Natural killer cell (primary cell): Measurements from ENCODE around the gene TMEM120A. TPM values are rescaled to one million over a fixed set of nuclear protein-coding genes. Genes with fewer than 3 reads are reported as not detected.
A peak's percentile ranks its signal among the peaks of the same experiment; 100 is the strongest.

ENCODE experiments used
- ATAC-seq, 3 donors: fragments of 150-1000 bp in 2 of 3; fragments of 200-7000 bp in 1 of 3; cut with Tn5 transposase; 1 replicate in 1 of 3; 2 replicates in 2 of 3; pipeline ENCODE4 v1.10.0; 2021; ENCODE audit warnings: mild to moderate bottlenecking in 2 of 3, moderate library complexity in 2 of 3
- DNase-seq, 2 donors: peaks; one replicate each; pipeline versions ENCODE4 v3.0.0 to v3.0.0-alpha.2; 2013 to 2021; ENCODE audit warnings: mixed read lengths in 1 of 2
- H3K27ac ChIP-seq: one replicate; pipeline ENCODE4 v1.5.1; 2013; ENCODE audit warnings: mild to moderate bottlenecking, low read length
- H3K27me3 ChIP-seq: one replicate; pipeline ENCODE4 v1.6.1; 2013; ENCODE audit warnings: low read length; ENCODE audit not compliant: control insufficient read depth, insufficient read depth
- H3K36me3 ChIP-seq: one replicate; pipeline ENCODE4 v1.6.1; 2013; ENCODE audit warnings: low read length; ENCODE audit not compliant: control insufficient read depth, insufficient read depth
- H3K4me1 ChIP-seq: one replicate; pipeline ENCODE4 v1.6.1; 2013; ENCODE audit warnings: low read length; ENCODE audit not compliant: control insufficient read depth, insufficient read depth
- H3K4me3 ChIP-seq: one replicate; pipeline ENCODE4 v1.5.1; 2013; ENCODE audit warnings: low read length
- H3K9me3 ChIP-seq: one replicate; pipeline ENCODE4 v1.6.1; 2013; ENCODE audit warnings: low read length; ENCODE audit not compliant: control insufficient read depth, insufficient read depth
- H3K27ac Mint-ChIP-seq, 2 donors: one replicate each; pipeline ENCODE4 v1.8.0; 2022; ENCODE audit warnings: mild to moderate bottlenecking in 2 of 2, mixed read lengths in 2 of 2, moderate library complexity in 1 of 2
- H3K27me3 Mint-ChIP-seq, 2 donors: one replicate each; pipeline ENCODE4 v1.8.0; 2022; ENCODE audit warnings: low read depth in 2 of 2, mixed read lengths in 2 of 2
- H3K36me3 Mint-ChIP-seq: one replicate; pipeline ENCODE4 v1.8.0; 2022; ENCODE audit warnings: mixed read lengths
- H3K4me1 Mint-ChIP-seq, 2 donors: one replicate each; pipeline ENCODE4 v1.8.0; 2022; ENCODE audit warnings: mixed read lengths in 2 of 2
- H3K4me3 Mint-ChIP-seq: one replicate; pipeline ENCODE4 v1.8.0; 2022; ENCODE audit warnings: mild to moderate bottlenecking, moderate library complexity, mixed read lengths
- H3K9me3 Mint-ChIP-seq, 2 donors: one replicate each; pipeline ENCODE4 v1.8.0; 2022; ENCODE audit warnings: mixed read lengths in 2 of 2
- WGBS: methylation state at CpG from one replicate; pipeline ENCODE4 v1.1.7; 2013; ENCODE audit warnings: missing lambda C conversion rate; ENCODE audit not compliant: insufficient coverage; 5-methylcytosine and 5-hydroxymethylcytosine counted together
- intact Hi-C: fragments of 100-400 bp; cut with micrococcal nuclease; formaldehyde crosslinking; loops from one replicate; pipeline ENCODE4 v1.14.2; 2022
- total RNA-seq, 4 donors: library from RNA; stranded (reverse); fragments of 120-200 nt in 1 of 4; gene quantifications; one replicate each; pipeline versions ENCODE4 v1.2.3 to v1.2.4, GENCODE V29; 2013 to 2022
- TF ChIP-seq, protein P1 (sequence below): fragments of 200-600 bp; IDR thresholded peaks from one replicate; pipeline ENCODE4 v1.8.0; 2022; ENCODE audit warnings: antibody characterized with exemption

The TMEM120A gene
- 10 to 100 TPM; 24.3 to 38.1 (median 34.6) TPM for total RNA-seq
- 9.8 TPM for total RNA-seq (2013)

- no peaks in the 10 kb centered on the region for H3K36me3 ChIP-seq
- H3K27me3 ChIP-seq: no peaks in the 10 kb centered on the region
- Mint-ChIP-seq H3K4me3 (peak within 1 kb of the TSS; percentile 83), H3K27me3 (no peaks in the 10 kb centered on the region), H3K27ac (peak within 1 kb of the TSS; percentile 23 to 76), H3K36me3 (no peaks in the 10 kb centered on the region), H3K4me1 (peaks cover 18 to 51% of the 10 kb centered on the region in 2 donors), H3K9me3 (no peaks in the 10 kb centered on the region)
- peak within 1 kb of the TSS; percentile 53 for H3K27ac ChIP-seq
- intact Hi-C loops: no loop called here
- ATAC-seq (peak; percentile 99), DNase-seq (peak; percentile 95 to 96)
- TF ChIP-seq, protein P1, sequence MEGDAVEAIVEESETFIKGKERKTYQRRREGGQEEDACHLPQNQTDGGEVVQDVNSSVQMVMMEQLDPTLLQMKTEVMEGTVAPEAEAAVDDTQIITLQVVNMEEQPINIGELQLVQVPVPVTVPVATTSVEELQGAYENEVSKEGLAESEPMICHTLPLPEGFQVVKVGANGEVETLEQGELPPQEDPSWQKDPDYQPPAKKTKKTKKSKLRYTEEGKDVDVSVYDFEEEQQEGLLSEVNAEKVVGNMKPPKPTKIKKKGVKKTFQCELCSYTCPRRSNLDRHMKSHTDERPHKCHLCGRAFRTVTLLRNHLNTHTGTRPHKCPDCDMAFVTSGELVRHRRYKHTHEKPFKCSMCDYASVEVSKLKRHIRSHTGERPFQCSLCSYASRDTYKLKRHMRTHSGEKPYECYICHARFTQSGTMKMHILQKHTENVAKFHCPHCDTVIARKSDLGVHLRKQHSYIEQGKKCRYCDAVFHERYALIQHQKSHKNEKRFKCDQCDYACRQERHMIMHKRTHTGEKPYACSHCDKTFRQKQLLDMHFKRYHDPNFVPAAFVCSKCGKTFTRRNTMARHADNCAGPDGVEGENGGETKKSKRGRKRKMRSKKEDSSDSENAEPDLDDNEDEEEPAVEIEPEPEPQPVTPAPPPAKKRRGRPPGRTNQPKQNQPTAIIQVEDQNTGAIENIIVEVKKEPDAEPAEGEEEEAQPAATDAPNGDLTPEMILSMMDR: no peak
- H3K4me3 ChIP-seq: peak within 1 kb of the TSS; percentile 89
- H3K9me3 ChIP-seq: no peaks in the 10 kb centered on the region
- H3K4me1 ChIP-seq: peaks cover 27% of the 10 kb centered on the region
- 3% methylated on average over 51 of the region's 51 CpGs for WGBS
Measured at GRCh38 chr7:75994388-75995051, at the start of gene TMEM120A. Gene TMEM120A (minus strand): TSS chr7:75994595. CDS start chr7:75994570, 25 bp downstream.

DNA sequence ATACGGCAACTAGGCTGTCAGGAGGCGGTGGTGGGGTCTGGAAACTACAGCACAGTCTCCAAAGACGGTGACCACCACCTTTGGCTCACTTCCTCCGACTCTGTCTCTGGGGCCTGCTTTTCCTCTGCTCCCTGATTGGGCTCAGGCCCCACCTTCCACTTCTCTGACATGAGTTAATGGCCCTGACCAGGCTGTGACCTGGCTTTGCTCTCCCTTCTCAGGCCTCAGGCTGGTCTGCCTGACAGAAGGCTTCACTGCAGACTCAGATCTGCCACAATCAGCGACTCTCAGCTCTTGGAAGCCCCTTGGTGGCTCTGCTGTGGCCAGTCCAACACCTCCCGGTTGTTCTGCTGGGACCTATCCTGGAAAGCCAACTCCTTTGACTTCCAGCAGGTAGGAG lies 45.7 kb upstream of the TMEM120A start:
- intact Hi-C loops: loop anchor here (10.0 kb wide), 1 partner anchor 275 kb away; no protein-coding TSS in a partner anchor
- peak overlapping the region in 1 of 2 donors; percentile 59 for H3K27ac Mint-ChIP-seq
- H3K9me3 Mint-ChIP-seq: no peaks in the 10 kb centered on the region
- H3K4me1 Mint-ChIP-seq: peaks cover 6 to 14% of the 10 kb centered on the region in 2 donors
- Histone ChIP-seq H3K36me3 (peaks cover 6% of the 10 kb centered on the region), H3K27ac (no peak overlapping the region), H3K4me3 (no peak overlapping the region), H3K4me1 (no peaks in the 10 kb centered on the region), H3K27me3 (no peaks in the 10 kb centered on the region), H3K9me3 (no peaks in the 10 kb centered on the region)
- no peaks in the 10 kb centered on the region for H3K36me3 Mint-ChIP-seq
- TF ChIP-seq, protein P1: no peak
- DNase-seq (no peak), ATAC-seq (no peak)
- H3K27me3 Mint-ChIP-seq: no peaks in the 10 kb centered on the region
- no peak overlapping the region for H3K4me3 Mint-ChIP-seq
- 96% methylated on average over 6 of the region's 6 CpGs for WGBS

DNA sequence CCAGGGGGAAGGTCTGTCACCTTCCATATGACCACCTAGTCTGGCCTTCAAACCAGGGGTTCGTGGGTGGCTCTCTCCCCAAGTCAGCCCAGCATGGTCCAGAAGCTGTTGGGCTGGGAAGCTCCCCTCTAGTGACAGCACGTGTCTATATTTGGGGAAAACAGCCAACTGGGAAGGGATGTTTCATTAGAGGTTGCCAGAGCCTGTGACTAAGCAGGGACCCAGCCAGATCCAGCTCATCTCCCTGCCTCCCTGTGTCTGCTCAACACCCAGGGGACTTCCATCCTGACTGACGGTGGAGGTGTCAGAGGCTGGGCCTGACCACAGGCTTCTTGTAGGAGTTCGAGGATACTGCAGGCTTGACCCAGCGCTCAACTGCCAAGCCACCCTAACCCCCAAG lies 42.9 kb upstream of the TMEM120A start:
- H3K27me3 ChIP-seq: no peaks in the 10 kb centered on the region

More for the DNA sequence above, 42.9 kb upstream of the TMEM120A start:
- Mint-ChIP-seq H3K27ac (no peak overlapping the region), H3K27me3 (no peaks in the 10 kb centered on the region), H3K36me3 (no peaks in the 10 kb centered on the region), H3K9me3 (no peaks in the 10 kb centered on the region), H3K4me1 (peaks cover 5 to 11% of the 10 kb centered on the region in 2 donors), H3K4me3 (no peak overlapping the region)
- TF ChIP-seq, protein P1: no peak
- Histone ChIP-seq H3K36me3 (peaks cover 6% of the 10 kb centered on the region), H3K27ac (no peak overlapping the region), H3K4me1 (no peaks in the 10 kb centered on the region), H3K4me3 (no peak overlapping the region), H3K9me3 (no peaks in the 10 kb centered on the region)
- 87% methylated on average over 5 of the region's 5 CpGs for WGBS
- ATAC-seq (no peak), DNase-seq (no peak)
- intact Hi-C loops: no loop called here
